GM18508 (cell line): ENCODE data around the gene GRAP2.

ENCODE experiments used
- ATAC-seq: cut with Tn5 transposase; IDR thresholded peaks from one replicate; pipeline ENCODE4 v1.9.1; 2021; ENCODE audit warnings: moderate number of reproducible peaks; ENCODE audit not compliant: insufficient read depth, unreplicated experiment

Gene GRAP2

DNA sequence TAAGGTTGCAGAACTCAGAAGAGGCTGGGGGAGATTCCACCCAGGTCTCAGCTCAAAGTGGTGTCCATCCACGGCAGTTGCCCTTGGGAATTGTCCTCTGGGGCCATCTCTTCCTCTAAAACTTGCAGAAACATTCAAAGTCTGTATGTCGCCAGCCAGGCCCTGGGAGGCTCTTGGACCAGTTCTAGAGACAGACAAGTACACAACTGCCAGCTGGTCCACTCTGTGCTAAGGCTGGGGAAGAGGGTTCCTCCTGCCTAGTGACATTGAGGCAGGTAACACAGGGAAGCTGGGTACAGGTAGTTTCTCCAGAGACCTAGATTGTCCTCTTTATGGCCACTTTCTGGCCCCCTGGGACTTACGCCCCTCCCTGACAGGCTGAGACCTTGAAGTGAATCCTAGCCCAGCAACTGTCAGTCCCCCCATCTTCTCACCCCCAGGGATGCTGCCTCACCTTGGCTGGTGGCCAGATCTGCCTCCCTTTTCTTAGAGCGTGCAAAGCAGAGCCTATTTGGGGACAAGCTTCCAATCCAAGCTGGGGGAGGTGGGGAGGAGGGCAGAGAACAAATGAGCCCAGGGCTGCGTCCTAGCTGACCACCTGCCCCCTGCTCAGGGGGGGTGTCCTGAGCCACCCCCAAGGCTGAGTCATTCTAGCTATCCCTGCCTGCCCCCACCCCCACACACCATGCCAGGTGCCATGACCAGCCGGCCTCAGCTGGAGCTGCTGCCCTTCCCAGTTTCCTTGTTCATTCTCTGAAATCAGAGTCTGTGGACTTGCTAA is 102.2 kb downstream of the GRAP2 start:
- ATAC-seq = no peak

- ATAC-seq = no peak
Measured at GRCh38 chr22:40004836-40005235, 104.0 kb downstream of the GRAP2 start.

GRCh38 chr22:40006641-40007040 is 105.8 kb downstream of the GRAP2 start:
- no peak for ATAC-seq

DNA sequence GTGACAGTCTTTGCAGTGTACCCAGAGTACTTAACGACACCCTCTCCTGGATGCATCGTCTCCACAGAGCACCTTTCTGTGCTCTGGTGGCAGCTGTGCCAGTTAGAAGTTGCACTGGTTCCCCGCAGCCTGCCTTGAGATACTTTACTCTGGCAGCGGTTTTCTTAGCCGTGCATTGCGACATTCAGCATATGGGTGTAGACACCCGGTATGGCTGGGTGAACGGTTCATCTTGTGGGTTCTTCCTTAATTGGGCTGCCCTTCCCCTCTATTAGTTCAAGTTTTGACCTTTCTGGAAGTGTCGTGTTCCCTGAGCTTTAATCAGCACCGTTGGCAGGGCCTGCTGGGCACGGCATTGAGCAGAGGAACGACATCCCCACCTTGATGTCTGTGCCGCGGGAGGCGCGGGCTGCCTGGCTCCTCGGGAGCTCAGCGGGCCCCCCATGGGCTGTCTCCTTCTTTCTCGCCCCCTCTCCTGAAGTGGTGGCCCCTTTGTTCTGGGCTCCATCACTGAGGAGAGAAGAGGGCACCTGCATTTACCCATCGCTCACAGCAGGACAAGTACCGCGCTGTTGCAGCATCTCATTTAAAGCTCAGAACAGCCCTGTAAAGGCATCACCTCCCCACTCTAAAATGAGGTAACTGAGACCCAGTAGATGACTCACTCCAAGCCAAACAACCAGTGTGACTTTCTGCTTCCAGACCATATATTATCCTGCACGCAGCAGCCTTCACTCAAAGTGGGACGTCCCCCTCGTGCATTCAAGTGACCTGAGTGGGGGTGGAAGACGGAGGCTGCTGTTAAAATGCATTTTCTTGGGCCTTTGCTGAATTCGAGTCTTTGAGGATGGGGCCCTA is 107.2 kb downstream of the GRAP2 start:
- ATAC-seq = no peak

DNA sequence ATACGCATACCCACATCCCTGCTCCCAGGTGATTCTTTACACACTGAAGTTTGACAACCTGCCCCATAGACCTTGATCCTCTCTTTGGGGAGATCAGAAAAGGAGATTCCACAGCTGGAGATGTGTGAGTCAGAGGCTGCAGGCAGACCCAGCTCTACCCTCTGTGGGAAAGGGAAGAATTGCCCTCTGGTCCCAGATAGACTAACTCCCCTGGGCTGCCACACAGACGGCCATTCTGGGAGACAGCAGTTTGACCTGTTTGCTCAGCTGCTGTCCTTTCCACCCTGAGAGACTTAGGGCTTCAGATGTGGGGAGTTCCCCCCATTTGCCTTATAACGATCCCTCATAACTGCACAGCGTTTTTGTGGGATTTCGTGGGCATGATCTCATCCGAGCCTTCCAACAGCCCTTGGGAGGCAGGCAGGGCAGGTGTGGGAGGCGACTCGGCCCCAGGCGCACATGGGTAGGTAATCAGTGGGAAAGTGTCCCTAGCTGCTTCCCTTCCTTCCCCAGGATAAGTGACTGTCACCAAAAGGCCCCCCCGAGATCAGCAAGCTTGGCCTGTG is 107.9 kb downstream of the GRAP2 start:
- ATAC-seq = no peak

DNA sequence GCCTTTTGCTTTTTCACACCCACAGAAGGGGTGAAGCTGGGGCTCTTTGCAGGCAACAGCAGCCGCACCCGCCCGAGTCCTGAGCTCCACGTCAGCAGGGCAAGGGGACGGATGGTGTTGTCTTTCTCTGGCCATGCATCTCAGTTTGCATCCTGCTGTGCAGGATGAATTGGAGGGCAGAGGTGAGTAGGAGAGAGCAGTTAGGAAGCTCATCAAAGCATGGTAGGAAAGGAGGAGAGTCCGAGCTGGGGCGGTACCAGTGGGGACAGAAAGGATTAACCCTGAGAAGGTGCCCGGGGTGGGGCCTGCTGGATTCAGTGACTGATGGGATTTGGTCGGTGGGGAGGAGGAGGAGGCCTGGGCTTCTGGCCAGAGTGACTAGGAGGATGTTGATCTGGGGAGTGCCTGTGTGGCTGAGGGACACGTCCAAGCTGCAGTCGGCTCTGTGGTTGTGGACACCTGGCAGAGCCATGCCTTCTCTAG is 108.4 kb downstream of the GRAP2 start:
- no peak for ATAC-seq

- ATAC-seq = no peak
Measured at GRCh38 chr22:40009951-40010671, 109.2 kb downstream of the GRAP2 start.

- no peak for ATAC-seq
Measured at GRCh38 chr22:40010746-40011145, 109.9 kb downstream of the GRAP2 start.

- no peak for ATAC-seq
Measured at GRCh38 chr22:40014667-40015248, 113.9 kb downstream of the GRAP2 start.

GRCh38 chr22:40015358-40015976 is 114.6 kb downstream of the GRAP2 start:
- ATAC-seq = no peak

DNA sequence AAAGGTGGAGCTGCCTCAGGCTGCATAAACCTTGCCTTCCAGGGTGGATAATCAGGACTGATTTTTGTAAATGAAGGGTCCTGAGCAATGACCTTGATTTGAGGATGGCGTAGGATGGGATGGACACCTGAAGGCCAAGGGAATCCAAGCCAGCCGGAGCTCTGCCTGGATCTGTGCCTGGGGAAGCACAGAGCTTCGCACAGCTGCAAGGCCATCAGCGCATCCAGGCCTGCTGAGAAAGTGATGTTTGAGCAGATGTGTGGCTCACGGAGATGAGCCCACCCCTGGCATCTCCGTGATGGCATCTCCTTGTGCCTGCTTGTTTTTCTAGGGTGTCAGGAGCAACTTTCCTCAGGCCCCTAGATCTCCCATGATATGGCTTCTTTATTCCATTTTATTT is 117.2 kb downstream of the GRAP2 start:
- no peak for ATAC-seq

DNA sequence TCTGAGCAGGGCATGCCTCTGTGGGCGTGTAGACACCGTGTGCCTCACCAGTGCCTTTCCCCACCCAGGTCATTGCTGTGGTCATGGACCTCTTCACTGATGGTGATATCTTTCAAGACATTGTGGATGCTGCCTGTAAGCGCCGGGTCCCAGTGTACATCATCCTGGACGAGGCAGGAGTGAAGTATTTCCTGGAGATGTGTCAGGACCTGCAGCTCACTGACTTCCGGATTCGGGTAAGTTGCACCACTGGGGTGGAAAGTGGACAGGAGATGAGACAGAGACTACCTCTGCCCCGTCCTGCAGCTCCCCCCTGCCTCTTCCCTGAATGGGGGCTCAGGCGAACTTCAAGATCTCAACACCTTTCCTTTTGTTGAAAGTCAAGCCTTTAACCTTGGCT is 118.2 kb downstream of the GRAP2 start:
- no peak for ATAC-seq

GRCh38 chr22:40020956-40021355 is 120.1 kb downstream of the GRAP2 start:
- ATAC-seq = no peak

- ATAC-seq = no peak
Measured at GRCh38 chr22:40021401-40022000, 120.6 kb downstream of the GRAP2 start.

- no peak for ATAC-seq
Measured at GRCh38 chr22:40022536-40023240, 121.8 kb downstream of the GRAP2 start.
